K562 (cell line): ENCODE results near the gene MMEL1. TPM values are rescaled to one million over a fixed set of nuclear protein-coding genes. Genes with fewer than 3 reads are reported as not detected.

ENCODE experiments used
- DIDO1 ChIP-seq: fragments of 450-650 bp; IDR thresholded peaks from 2 replicates; pipeline ENCODE4 v1.6.1; 2016; ENCODE audit warnings: low read depth, missing biosample characterization, missing genetic modification characterization
- FUS ChIP-seq: fragments of 200-400 bp; formaldehyde crosslinking; optimal IDR thresholded peaks from 2 replicates; pipeline ENCODE3; 2017; ENCODE audit warnings: low read depth, low read length
- MXI1 ChIP-seq: IDR thresholded peaks from 2 replicates; pipeline ENCODE4 v1.6.1; 2011; ENCODE audit warnings: low read depth, mild to moderate bottlenecking, improper control_type of control experiment, low read length
- REST ChIP-seq, 2 experiments: fragments of 450-650 bp; formaldehyde crosslinking in 1 of 2; IDR thresholded peaks; 2 replicates each; pipeline versions ENCODE4 v1.4.0 to v1.6.1; 2014 to 2020; ENCODE audit warnings: mild to moderate bottlenecking in 2 of 2, borderline replicate concordance in 1 of 2, low read depth in 1 of 2
- SAP30 ChIP-seq: fragments of 200-600 bp; sonication (generic); IDR thresholded peaks from 2 replicates; pipeline ENCODE4 v1.6.1; 2012; ENCODE audit warnings: borderline replicate concordance, low read depth, mild to moderate bottlenecking, moderate library complexity, low read length, control low read depth, inconsistent platforms; ENCODE audit not compliant: insufficient read depth, poor library complexity, severe bottlenecking
- USF1 ChIP-seq: sonication (generic); formaldehyde crosslinking; IDR thresholded peaks from 2 replicates; pipeline ENCODE4 v1.9.0; 2022; ENCODE audit warnings: mild to moderate bottlenecking, missing genetic modification reagents
- polyA plus RNA-seq, 8 experiments: library from polyadenylated mRNA; depleted of rRNA in 4 of 8; stranded (reverse) in 5 of 8; unstranded in 3 of 8; fragments of >200 nt; fragmentation: Nextera tagmentation in 2 of 8; fragmentation: Illumina TruSeq in 1 of 8; extraction: Ambion mirVana in 2 of 8; extraction: Trizol in 1 of 8; gene quantifications; 2 replicates each; pipeline versions ENCODE4 v1.2.1 to v1.2.3, GENCODE V29; 2011 to 2014; ENCODE audit warnings: inconsistent platforms in 1 of 8, missing spikeins in 1 of 8
- total RNA-seq, 7 experiments: library from RNA; depleted of rRNA in 6 of 7; stranded (reverse); fragments of >200 nt in 6 of 7; fragmentation: Illumina TruSeq in 2 of 7; extraction: Trizol in 2 of 7; gene quantifications; 2 replicates each; pipeline versions ENCODE4 v1.2.1 to v1.2.3, GENCODE V29; 2011 to 2021; ENCODE audit warnings: low replicate concordance in 1 of 7
- TF ChIP-seq, protein P1 (sequence below), 3 experiments: fragments of 200-800 bp in 1 of 3; fragments of 250-450 bp in 1 of 3; fragments of 450-650 bp in 1 of 3; sonication (Bioruptor Pico) in 1 of 3; sonication (Bioruptor generic) in 1 of 3; formaldehyde crosslinking in 1 of 3; IDR thresholded peaks; 2 replicates each; pipeline versions ENCODE4 v1.6.1 to v1.8.0; 2016 to 2022; ENCODE audit warnings: mild to moderate bottlenecking in 2 of 3, missing genetic modification characterization in 2 of 3, missing compliant biosample characterization in 1 of 3, moderate library complexity in 1 of 3
- TF ChIP-seq, protein P2 (sequence below), 2 experiments: IDR thresholded peaks; 2 replicates each; pipeline ENCODE4 v1.6.1; 2012; ENCODE audit warnings: improper control_type of control experiment in 2 of 2, low read depth in 2 of 2, low read length in 2 of 2, borderline replicate concordance in 1 of 2

Gene MMEL1
- total and polyA plus RNA-seq, 9 of the 15 experiments (the other 6 are each of a cell fraction or from before 2014, with no cell fraction given) = not detected

DNA sequence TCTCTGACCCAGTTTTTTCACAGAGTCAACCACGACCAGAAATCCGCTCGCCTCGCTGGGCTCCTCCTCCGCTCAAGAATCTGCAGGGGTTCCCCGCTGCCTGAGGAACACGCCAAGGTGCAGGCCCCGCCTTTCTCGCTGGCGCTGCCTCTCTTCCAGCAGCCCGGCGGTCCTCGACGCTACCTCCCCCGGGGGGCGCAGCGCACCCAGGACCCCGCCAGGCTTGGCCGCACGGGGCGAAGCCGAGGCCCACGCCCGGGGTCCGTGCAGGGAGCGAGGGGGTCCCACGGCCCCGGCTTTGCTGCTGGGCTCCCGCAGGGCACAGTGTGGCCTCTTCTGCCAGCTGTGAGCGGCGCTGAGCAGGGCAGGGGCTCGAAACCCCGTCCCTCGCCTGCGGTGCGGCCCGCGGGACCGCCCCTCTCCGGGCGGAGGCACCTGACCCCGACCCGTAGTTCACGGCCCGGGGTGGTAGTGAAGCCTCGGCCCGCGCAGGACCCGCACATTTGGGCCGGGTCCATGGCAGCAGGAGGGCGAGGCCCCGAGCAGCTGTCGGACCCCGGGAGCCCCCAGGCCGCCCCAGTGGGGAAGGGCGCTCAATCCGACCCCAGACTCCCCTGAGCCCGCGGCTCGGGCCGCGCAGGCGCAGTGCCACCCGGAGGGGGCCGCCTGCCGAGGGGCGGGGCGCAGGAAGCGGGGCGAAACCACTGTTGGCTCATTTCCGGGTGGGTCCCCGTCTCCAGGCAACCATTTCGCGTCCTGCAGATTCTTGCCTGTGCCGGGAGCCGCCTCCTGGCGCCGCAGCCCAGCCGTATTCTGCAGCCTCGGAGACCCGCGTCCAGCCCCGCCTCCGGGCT is 10.0 kb upstream of the MMEL1 start (continued):
- no peak for TF ChIP-seq REST (IDR thresholded peaks at IDR 0.05; ENCODE audit: borderline replicate concordance)
- TF ChIP-seq REST (CRISPR knock-in tag; IDR thresholded peaks at IDR 0.05; ENCODE audit: low read depth) = no peak
- TF ChIP-seq, protein P1, sequence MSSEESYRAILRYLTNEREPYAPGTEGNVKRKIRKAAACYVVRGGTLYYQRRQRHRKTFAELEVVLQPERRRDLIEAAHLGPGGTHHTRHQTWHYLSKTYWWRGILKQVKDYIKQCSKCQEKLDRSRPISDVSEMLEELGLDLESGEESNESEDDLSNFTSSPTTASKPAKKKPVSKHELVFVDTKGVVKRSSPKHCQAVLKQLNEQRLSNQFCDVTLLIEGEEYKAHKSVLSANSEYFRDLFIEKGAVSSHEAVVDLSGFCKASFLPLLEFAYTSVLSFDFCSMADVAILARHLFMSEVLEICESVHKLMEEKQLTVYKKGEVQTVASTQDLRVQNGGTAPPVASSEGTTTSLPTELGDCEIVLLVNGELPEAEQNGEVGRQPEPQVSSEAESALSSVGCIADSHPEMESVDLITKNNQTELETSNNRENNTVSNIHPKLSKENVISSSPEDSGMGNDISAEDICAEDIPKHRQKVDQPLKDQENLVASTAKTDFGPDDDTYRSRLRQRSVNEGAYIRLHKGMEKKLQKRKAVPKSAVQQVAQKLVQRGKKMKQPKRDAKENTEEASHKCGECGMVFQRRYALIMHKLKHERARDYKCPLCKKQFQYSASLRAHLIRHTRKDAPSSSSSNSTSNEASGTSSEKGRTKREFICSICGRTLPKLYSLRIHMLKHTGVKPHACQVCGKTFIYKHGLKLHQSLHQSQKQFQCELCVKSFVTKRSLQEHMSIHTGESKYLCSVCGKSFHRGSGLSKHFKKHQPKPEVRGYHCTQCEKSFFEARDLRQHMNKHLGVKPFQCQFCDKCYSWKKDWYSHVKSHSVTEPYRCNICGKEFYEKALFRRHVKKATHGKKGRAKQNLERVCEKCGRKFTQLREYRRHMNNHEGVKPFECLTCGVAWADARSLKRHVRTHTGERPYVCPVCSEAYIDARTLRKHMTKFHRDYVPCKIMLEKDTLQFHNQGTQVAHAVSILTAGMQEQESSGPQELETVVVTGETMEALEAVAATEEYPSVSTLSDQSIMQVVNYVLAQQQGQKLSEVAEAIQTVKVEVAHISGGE (CRISPR knock-in tag; IDR thresholded peaks at IDR 0.05) = 0 out of 6 replicates have a peak, but pooled peaks of 1 of the 3 experiments have one; percentile 36
- TF ChIP-seq, protein P2, sequence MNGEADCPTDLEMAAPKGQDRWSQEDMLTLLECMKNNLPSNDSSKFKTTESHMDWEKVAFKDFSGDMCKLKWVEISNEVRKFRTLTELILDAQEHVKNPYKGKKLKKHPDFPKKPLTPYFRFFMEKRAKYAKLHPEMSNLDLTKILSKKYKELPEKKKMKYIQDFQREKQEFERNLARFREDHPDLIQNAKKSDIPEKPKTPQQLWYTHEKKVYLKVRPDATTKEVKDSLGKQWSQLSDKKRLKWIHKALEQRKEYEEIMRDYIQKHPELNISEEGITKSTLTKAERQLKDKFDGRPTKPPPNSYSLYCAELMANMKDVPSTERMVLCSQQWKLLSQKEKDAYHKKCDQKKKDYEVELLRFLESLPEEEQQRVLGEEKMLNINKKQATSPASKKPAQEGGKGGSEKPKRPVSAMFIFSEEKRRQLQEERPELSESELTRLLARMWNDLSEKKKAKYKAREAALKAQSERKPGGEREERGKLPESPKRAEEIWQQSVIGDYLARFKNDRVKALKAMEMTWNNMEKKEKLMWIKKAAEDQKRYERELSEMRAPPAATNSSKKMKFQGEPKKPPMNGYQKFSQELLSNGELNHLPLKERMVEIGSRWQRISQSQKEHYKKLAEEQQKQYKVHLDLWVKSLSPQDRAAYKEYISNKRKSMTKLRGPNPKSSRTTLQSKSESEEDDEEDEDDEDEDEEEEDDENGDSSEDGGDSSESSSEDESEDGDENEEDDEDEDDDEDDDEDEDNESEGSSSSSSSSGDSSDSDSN (IDR thresholded peaks at IDR 0.05; ENCODE audit: borderline replicate concordance in 1 of 2, low read depth in 2 of 2, low read length in 2 of 2) = 0 out of 4 replicates have a peak, but pooled peaks of 1 of the 2 experiments have one; percentile 8
- no peak for TF ChIP-seq DIDO1 (tag)
- peak; percentile 79 for TF ChIP-seq SAP30
- peak; percentile 37; the same call in 1 of the 2 replicates for TF ChIP-seq USF1 (CRISPR knock-in tag)
- peak; percentile 96 for TF ChIP-seq MXI1
- TF ChIP-seq FUS = peak; percentile 11
